IPS-15b (cell line): Measurements from ENCODE around the gene PRIMA1.

Experiments
- H3K27me3 ChIP-seq: one replicate; pipeline ENCODE4 v1.6.1; 2013; ENCODE audit warnings: low read length; ENCODE audit not compliant: control insufficient read depth, insufficient read depth
- H3K36me3 ChIP-seq: one replicate; pipeline ENCODE4 v1.6.1; 2013; ENCODE audit warnings: low read length; ENCODE audit not compliant: control insufficient read depth, insufficient read depth
- H3K4me1 ChIP-seq: one replicate; pipeline ENCODE4 v1.6.1; 2013; ENCODE audit warnings: mild to moderate bottlenecking, low read length; ENCODE audit not compliant: control insufficient read depth, insufficient read depth
- H3K4me3 ChIP-seq: one replicate; pipeline ENCODE4 v1.5.1; 2013; ENCODE audit warnings: low read depth, low read length
- H3K9ac ChIP-seq: one replicate; pipeline ENCODE4 v1.6.1; 2013; ENCODE audit warnings: low read depth, mild to moderate bottlenecking, low read length
- H3K9me3 ChIP-seq: one replicate; pipeline ENCODE4 v1.6.1; 2013; ENCODE audit warnings: mild to moderate bottlenecking, low read length; ENCODE audit not compliant: control insufficient read depth, insufficient read depth

PRIMA1 gene

DNA sequence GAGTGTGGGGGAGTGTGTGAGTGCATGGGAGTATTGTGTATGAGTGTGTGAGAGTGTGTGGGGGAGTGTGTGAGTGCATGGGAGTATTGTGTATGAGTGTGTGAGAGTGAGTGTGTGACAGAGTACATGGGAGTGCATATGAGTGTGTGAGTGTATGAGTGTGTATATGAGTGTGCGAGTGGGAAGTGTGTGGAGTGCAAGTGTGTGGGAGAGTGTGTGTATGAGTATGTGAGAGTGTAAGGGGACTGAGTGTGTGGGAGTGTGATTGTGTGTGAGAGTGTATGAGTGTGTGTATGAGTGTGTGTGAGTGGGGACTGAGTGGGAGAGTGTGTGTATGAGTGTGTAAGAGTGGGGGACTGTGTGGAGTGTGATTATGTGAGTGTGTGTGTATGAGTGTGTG, 40.7 kb downstream of the PRIMA1 start:
- no peaks in the 10 kb centered on the region for H3K36me3 ChIP-seq
- H3K9me3 ChIP-seq: no peaks in the 10 kb centered on the region
- no peaks in the 10 kb centered on the region for H3K27me3 ChIP-seq
- H3K9ac ChIP-seq: no peak overlapping the region
- no peak overlapping the region for H3K4me3 ChIP-seq
- peaks cover 2% of the 10 kb centered on the region for H3K4me1 ChIP-seq

DNA sequence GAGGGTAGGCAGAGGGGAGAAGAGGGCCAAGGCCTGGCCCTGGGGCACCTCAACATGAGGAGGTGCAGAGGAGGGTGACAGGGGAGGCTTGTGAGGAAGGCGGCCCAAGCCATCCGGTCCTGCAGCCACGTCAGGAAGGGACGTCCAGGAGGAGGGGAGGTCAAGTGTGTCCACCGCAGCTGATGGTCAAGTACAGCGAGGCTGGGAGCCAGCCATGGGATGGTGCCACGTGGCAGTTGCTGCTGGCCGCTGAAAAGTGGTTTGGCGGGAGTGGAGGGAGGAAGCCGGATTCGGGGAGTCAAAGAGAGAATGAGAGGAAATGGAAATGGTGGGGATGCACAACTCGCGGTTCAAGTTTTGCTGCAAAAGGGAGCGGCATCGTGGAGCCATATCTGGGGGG, 41.2 kb downstream of the PRIMA1 start:
- Histone ChIP-seq H3K9ac (no peak overlapping the region), H3K4me1 (peaks cover 2% of the 10 kb centered on the region), H3K4me3 (no peak overlapping the region), H3K36me3 (no peaks in the 10 kb centered on the region), H3K9me3 (no peaks in the 10 kb centered on the region), H3K27me3 (no peaks in the 10 kb centered on the region)

DNA sequence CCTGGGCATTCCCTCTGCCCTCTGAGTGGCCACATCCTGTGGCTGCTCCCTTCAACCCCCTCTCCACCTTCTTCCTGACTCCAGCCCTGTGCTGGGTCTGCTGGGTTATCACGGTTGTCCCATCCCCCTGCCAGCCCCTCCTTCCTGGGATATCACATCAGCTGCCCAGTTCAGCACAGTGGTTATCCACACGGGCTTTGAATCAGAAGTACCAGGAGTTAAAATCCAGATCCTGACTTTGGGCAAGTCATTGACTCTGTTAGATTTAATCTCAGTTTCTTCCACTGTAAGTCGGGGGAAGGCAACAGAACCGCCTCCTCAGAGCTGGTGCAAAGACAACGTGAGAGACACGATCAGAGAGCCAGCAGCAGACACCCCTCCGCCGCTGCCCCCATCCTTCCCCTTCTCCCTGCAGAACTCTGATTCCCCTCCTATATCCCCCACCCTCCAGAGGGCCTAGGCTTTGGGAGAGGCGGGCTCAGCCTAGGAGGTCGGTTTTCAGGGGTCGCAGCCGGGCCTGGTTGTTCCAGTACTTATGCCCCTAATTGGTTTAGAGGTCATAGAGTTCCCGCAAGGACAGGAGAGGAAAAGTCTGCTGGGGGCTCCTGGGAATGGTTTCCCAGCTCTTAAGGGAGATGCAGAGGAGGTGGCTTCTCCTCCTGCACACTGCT, 42.5 kb downstream of the PRIMA1 start:
- no peak overlapping the region for H3K9ac ChIP-seq
- H3K36me3 ChIP-seq: no peaks in the 10 kb centered on the region
- H3K4me3 ChIP-seq: no peak overlapping the region
- H3K4me1 ChIP-seq: peaks cover 2% of the 10 kb centered on the region
- no peaks in the 10 kb centered on the region for H3K27me3 ChIP-seq
- no peaks in the 10 kb centered on the region for H3K9me3 ChIP-seq

DNA sequence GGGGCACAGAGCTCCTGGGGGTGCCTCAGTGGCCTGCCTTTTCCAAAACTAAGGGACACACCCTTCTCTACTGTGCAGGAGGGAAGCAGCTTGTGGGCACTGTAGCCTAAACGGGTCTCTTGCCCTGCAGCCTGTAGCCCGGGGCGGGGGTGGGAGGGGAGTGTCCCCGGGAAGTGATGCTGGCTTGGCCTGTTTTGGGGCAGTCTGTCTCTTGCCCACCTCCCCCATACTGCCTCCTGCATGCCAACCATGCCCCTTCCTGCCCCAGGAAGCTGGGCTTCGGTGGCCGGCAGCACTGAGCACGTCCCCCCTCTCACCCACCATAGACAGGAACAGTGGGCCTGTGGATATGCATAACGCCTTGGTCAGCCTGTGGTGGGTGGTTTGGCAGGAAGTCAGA, 43.4 kb downstream of the PRIMA1 start:
- Histone ChIP-seq H3K27me3 (no peaks in the 10 kb centered on the region), H3K9me3 (no peaks in the 10 kb centered on the region), H3K9ac (no peak overlapping the region), H3K36me3 (no peaks in the 10 kb centered on the region), H3K4me3 (no peak overlapping the region), H3K4me1 (peaks cover 2% of the 10 kb centered on the region)

DNA sequence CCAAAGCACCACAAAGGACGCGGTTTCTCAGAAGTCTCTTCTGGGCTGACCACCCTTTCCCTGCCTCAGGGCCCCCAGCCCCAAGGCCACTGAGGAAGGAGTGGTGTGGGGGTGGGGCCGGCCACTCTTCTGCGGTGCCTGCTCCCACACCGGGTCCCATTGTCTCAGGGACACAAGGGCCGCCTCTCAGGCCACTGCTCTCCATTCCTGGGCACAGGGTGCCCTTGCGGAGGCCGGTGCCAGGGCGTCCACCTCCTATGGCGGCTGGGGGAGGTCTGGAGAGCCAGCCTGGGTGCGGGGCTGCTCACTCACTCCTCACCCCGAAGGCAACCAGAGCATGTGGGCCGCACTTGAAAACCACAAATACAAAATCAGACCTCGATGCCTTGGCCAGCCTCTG, 44.1 kb downstream of the PRIMA1 start:
- H3K27me3 ChIP-seq: no peaks in the 10 kb centered on the region
- peaks cover 2% of the 10 kb centered on the region for H3K4me1 ChIP-seq
- H3K36me3 ChIP-seq: no peaks in the 10 kb centered on the region
- no peaks in the 10 kb centered on the region for H3K9me3 ChIP-seq
- no peak overlapping the region for H3K9ac ChIP-seq
- H3K4me3 ChIP-seq: no peak overlapping the region

DNA sequence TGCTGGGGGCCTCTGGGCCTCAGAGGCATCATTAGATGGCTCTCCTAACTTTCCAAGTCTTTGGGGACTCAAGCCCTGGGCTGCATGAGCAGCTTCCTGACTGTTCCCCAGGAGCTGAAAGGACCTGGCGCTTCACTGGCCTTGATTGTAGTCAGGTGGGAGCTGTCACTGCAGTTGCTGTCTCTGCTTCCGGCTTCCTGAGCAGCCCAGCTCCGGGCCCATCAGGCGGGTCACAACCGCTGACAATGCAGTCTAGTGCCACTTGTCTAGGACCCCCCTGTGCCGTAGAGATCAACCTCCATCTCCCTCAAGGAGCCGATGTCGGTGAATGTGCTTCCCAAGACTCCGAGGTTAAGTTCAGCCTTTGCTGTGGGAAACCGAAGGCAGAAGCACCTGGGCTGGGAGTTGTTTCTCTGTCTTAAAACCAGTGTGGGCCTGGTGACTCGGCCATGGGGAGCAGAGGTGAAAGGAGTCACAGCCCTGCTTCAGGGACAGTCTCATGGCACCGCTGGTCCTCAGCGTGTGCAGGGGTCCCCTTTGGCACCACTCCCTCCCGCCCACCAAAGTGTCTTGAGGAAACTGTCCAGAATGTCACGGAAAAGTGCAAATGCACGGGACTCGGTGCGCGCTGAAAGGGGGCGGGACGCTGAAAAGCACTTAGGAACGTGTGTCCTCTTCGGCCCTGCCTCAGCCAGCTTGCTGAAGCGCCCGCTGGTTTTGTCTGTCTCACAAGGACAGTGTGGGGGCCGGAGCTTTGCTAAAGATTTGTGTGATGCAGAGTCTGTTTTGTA, 44.8 kb downstream of the PRIMA1 start:
- H3K36me3 ChIP-seq: no peaks in the 10 kb centered on the region
- H3K27me3 ChIP-seq: no peaks in the 10 kb centered on the region
- H3K4me1 ChIP-seq: peaks cover 2% of the 10 kb centered on the region
- no peak overlapping the region for H3K4me3 ChIP-seq
- H3K9ac ChIP-seq: no peak overlapping the region
- H3K9me3 ChIP-seq: no peaks in the 10 kb centered on the region

DNA sequence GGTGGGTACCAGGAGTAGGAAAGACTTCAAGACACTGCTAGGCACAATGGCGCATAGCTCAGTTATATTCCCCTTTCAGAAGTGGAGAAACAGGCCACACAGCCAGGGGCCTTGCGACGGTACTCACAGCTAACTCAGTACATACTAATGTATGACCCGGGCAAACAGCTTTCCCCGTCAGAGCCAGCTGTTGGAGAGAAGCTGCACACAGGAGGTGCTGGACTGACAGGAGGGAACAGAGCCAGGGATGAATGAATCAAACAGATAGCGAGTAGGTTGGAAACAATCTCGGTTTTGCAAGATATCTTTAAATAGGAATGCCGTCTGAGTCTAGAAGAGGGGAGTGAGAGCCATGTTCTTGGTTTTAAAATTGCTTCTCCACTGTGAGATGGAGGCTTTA, 45.5 kb downstream of the PRIMA1 start:
- H3K9ac ChIP-seq: no peak overlapping the region
- no peaks in the 10 kb centered on the region for H3K27me3 ChIP-seq
- H3K36me3 ChIP-seq: no peaks in the 10 kb centered on the region
- peaks cover 2% of the 10 kb centered on the region for H3K4me1 ChIP-seq
- no peak overlapping the region for H3K4me3 ChIP-seq
- no peaks in the 10 kb centered on the region for H3K9me3 ChIP-seq

DNA sequence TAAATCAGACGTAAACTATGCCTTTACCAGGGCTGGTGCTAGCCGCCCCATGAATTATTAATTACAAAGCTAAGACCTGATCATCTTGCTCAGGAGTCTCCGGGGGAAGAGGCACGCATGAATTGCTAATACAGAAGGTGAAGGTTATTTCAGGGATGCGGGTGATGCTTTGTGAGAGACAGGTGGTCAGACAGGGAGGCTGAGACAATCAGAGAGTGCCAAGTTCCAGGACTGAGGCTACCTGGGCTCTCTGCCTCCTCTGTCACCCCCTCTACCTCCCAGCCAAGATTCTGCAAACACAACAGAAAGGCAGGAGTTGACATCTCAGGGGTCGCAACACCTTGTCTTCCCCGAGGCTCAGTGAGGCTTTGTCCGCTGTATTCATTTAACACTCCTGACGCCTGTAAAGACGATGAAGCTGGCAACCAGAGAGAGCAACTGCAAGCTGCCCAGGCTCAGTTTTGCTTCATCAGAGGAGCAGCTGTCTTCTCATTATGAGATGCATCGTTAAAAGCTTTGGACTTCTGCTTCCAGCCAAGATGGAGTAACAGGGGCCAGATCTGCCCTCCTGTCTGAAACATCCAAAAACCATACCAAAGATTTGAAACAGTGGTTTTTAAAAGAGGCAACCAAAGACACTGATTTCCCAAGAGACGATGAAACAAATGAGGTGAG, 46.6 kb downstream of the PRIMA1 start:
- H3K4me1 ChIP-seq: peaks cover 2% of the 10 kb centered on the region
- H3K27me3 ChIP-seq: no peaks in the 10 kb centered on the region
- H3K9ac ChIP-seq: no peak overlapping the region
- no peak overlapping the region for H3K4me3 ChIP-seq
- no peaks in the 10 kb centered on the region for H3K36me3 ChIP-seq
- no peaks in the 10 kb centered on the region for H3K9me3 ChIP-seq

DNA sequence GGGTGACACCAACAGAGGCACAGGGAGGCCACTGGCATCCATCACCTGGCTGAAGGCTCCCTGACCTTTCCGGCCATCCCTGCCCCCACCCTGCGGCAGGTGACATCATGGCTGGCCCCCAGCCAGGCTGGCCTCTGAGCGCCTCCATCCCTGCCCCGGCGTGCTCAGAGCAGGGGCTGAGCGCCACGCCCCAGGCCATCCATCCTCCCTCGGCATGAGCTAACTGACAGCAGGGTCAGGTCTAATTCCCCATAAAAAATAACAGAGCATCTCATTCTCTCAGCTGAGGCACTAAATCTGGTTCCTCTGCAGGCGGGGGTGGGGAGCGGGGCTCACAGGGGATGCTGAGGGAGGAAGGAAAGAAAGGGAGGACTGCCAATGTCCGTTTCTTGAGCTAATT, 50.7 kb downstream of the PRIMA1 start:
- no peaks in the 10 kb centered on the region for H3K4me1 ChIP-seq
- no peak overlapping the region for H3K4me3 ChIP-seq
- H3K27me3 ChIP-seq: no peaks in the 10 kb centered on the region
- no peak overlapping the region for H3K9ac ChIP-seq
- H3K9me3 ChIP-seq: no peaks in the 10 kb centered on the region
- no peaks in the 10 kb centered on the region for H3K36me3 ChIP-seq

DNA sequence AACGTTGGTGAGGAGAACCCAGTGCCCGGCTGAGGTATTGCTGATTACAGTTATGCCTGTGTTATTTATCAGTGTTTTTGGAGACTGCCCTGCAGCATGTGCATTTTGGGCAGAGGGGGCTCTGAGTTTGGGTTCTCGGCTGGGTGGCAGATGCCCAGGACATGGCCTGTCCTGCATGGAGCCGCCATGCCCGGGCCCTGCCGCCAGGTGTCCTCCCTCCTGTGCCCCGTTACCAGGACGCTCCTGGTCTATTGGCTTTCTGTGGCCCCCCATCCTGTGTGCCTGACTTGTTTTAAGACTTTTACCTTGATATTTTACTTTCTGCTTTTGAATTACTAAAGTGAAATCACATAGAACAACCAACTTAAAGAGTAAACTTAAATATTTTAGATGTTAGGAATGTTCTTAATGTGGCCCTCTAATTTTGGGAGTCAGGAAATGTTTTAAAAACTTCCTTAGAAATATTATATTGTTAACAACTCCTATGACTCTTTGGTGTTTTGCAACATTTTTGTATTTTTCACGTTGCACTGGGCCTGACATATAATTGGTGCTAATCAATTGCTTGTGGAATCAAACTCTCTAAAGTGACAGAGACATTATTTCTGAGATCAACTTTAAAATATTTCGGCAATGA, 51.8 kb downstream of the PRIMA1 start:
- Histone ChIP-seq H3K9ac (no peak overlapping the region), H3K9me3 (no peaks in the 10 kb centered on the region), H3K27me3 (no peaks in the 10 kb centered on the region), H3K4me1 (no peaks in the 10 kb centered on the region), H3K36me3 (no peaks in the 10 kb centered on the region), H3K4me3 (no peak overlapping the region)

DNA sequence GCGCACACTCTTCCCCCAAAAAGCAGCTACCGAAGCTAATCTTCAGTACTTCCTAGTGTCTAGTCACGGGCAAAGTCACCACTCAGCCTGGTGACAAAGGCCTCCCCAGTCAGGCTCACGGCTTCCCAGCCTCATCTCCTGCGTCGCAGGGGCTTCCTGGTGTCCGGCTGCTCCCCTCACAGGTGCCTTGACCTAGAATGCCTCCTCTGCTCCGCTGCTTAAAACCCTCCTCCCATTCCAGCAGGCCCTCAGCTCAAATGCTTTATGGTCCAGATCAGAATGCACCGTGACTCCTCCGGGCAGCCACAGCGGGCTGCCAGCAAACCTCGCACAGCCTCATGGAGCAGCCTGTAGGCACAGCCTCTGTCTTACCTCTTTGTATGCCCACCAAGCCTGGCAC, 53.1 kb downstream of the PRIMA1 start:
- H3K4me1 ChIP-seq: no peaks in the 10 kb centered on the region
- no peaks in the 10 kb centered on the region for H3K27me3 ChIP-seq
- H3K9me3 ChIP-seq: no peaks in the 10 kb centered on the region
- no peak overlapping the region for H3K4me3 ChIP-seq
- H3K36me3 ChIP-seq: no peaks in the 10 kb centered on the region
- H3K9ac ChIP-seq: no peak overlapping the region
